Uterus (tissue), 2 donors: ENCODE measurements around the gene CDC42BPA.

Source experiments
- CTCF ChIP-seq, 4 experiments: fragments of 200-600 bp in 2 of 4; fragments of 450-650 bp in 2 of 4; sonication (generic) in 2 of 4; IDR thresholded peaks; one replicate each; pipeline ENCODE4 v1.5.1; 2016 to 2019; ENCODE audit warnings: antibody characterized with exemption in 4 of 4, mild to moderate bottlenecking in 2 of 4, moderate library complexity in 1 of 4
- POLR2A ChIP-seq, 2 donors: fragments of 450-650 bp; IDR thresholded peaks; one replicate each; pipeline ENCODE4 v1.6.1; 2016; ENCODE audit warnings: antibody characterized with exemption in 2 of 2, mild to moderate bottlenecking in 1 of 2, moderate library complexity in 1 of 2

- TF ChIP-seq CTCF (IDR thresholded peaks at IDR 0.05): no peak
- no peak for TF ChIP-seq POLR2A (IDR thresholded peaks at IDR 0.05)
Measured at GRCh38 chr1:227300682-227301081, 17.6 kb downstream of the CDC42BPA start.
